Pancreas (tissue), 10 donors: ENCODE measurements around the gene EVI5L. TPM values are rescaled to one million over a fixed set of nuclear protein-coding genes. Genes with fewer than 3 reads are reported as not detected.

ENCODE experiments used
- ATAC-seq, 4 donors: fragments of 200-7000 bp; cut with Tn5 transposase; one replicate each; pipeline versions ENCODE4 v1.8.0 to v1.9.1; 2020; ENCODE audit warnings: mild to moderate bottlenecking in 4 of 4, moderate library complexity in 4 of 4
- DNase-seq, 6 donors: peaks; one replicate each; pipeline ENCODE4 v3.0.0-alpha.2; 2020
- FAIRE-seq: peaks from 2 replicates; lab custom pipeline; 2012; peaks lifted over from hg19 to GRCh38; lab: Jason Lieb, UNC
- H3K27ac ChIP-seq, 4 donors: fragments of 200-600 bp; sonication (generic); 1 replicate in 3 of 4; 2 replicates in 1 of 4; pipeline versions ENCODE4 v1.5.0 to v1.8.0; 2020
- H3K27me3 ChIP-seq, 4 donors: fragments of 200-600 bp; one replicate each; pipeline ENCODE4 v1.8.0; 2021
- H3K36me3 ChIP-seq, 3 donors: fragments of 200-600 bp; sonication (generic) in 1 of 3; one replicate each; pipeline versions ENCODE4 v1.5.0 to v1.8.0; 2020 to 2021
- H3K4me1 ChIP-seq, 3 donors: fragments of 200-600 bp; one replicate each; pipeline ENCODE4 v1.8.0; 2021
- H3K4me3 ChIP-seq, 4 donors: fragments of 200-600 bp; sonication (generic) in 2 of 4; one replicate each; pipeline versions ENCODE4 v1.5.0 to v1.8.0; 2020 to 2021
- H3K9me3 ChIP-seq, 4 donors: fragments of 200-600 bp; one replicate each; pipeline ENCODE4 v1.8.0; 2021
- WGBS, 2 donors: extraction: QIAGEN DNeasy Blood & Tissue Kit; methylation state at CpG; one replicate each; pipeline ENCODE4 v1.1.7; 2013; 5-methylcytosine and 5-hydroxymethylcytosine counted together
- intact Hi-C, 3 donors: fragments of 100-400 bp; cut with DNase I; formaldehyde crosslinking; loops; one replicate each; pipeline versions ENCODE4 v1.11.1 to v1.14.2; 2022
- polyA plus RNA-seq, 2 donors: library from polyadenylated mRNA; stranded (reverse); fragments of 200-250 nt; gene quantifications; one replicate each; pipeline ENCODE4 v1.2.3, GENCODE V29; 2013
- total RNA-seq, 6 donors: library from RNA; stranded (reverse); fragmentation: NEBNext Ultra II Directional in 4 of 6; extraction: Animal tissue kit (Norgen Biotek cat#: 25700) in 4 of 6; gene quantifications; one replicate each; pipeline versions ENCODE4 v1.2.1 to v1.2.4, GENCODE V29; 2021 to 2023
- TF ChIP-seq, protein P1 (sequence below), 4 donors: fragments of 200-600 bp; sonication (generic) in 3 of 4; IDR thresholded peaks; one replicate each; pipeline versions ENCODE4 v1.5.0 to v1.8.0; 2021; ENCODE audit warnings: antibody characterized with exemption in 4 of 4
- donor health status: healthy with polysubstance abuse.
- donor health status: DM: no; HTN: no; CAD: no; lungs with moderate emphysema.
- donor health status: DM: no; HTN: no; CAD: no.
- donor health status: control.
- donor health status: control.
- donor health status: Bipolar disorder and iron deficiency.
- donor health status: DM: yes; HTN: yes; CAD: no.
- donor health status: DM: no; HTN: no; CAD: no.
- donor health status: DM: no; HTN: no; CAD: no.
- donor health status: DM: yes; HTN: yes; CAD: no.

The EVI5L gene
- total and polyA plus RNA-seq, 8 donors: 3.0 to 9.1 (median 4.8) TPM

- Histone ChIP-seq H3K27ac (no peak overlapping the region), H3K4me1 (peaks cover 0 to 3% (median 0%) of the 10 kb centered on the region in 3 donors), H3K4me3 (peak overlapping the region in 2 of 4 donors; percentile 68 to 73), H3K36me3 (no peaks in the 10 kb centered on the region), H3K27me3 (no peaks in the 10 kb centered on the region), H3K9me3 (no peaks in the 10 kb centered on the region)
- TF ChIP-seq, protein P1, sequence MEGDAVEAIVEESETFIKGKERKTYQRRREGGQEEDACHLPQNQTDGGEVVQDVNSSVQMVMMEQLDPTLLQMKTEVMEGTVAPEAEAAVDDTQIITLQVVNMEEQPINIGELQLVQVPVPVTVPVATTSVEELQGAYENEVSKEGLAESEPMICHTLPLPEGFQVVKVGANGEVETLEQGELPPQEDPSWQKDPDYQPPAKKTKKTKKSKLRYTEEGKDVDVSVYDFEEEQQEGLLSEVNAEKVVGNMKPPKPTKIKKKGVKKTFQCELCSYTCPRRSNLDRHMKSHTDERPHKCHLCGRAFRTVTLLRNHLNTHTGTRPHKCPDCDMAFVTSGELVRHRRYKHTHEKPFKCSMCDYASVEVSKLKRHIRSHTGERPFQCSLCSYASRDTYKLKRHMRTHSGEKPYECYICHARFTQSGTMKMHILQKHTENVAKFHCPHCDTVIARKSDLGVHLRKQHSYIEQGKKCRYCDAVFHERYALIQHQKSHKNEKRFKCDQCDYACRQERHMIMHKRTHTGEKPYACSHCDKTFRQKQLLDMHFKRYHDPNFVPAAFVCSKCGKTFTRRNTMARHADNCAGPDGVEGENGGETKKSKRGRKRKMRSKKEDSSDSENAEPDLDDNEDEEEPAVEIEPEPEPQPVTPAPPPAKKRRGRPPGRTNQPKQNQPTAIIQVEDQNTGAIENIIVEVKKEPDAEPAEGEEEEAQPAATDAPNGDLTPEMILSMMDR (IDR thresholded peaks at IDR 0.05): no peak
- FAIRE-seq: no peak
- no peak for DNase-seq
- 4 to 6% methylated on average over 18 of the region's 18 CpGs for WGBS, 2 donors
- intact Hi-C loops: no loop called here
- ATAC-seq: no peak
Measured at GRCh38 chr19:7829166-7829520, 875 bp upstream of the EVI5L start.

DNA sequence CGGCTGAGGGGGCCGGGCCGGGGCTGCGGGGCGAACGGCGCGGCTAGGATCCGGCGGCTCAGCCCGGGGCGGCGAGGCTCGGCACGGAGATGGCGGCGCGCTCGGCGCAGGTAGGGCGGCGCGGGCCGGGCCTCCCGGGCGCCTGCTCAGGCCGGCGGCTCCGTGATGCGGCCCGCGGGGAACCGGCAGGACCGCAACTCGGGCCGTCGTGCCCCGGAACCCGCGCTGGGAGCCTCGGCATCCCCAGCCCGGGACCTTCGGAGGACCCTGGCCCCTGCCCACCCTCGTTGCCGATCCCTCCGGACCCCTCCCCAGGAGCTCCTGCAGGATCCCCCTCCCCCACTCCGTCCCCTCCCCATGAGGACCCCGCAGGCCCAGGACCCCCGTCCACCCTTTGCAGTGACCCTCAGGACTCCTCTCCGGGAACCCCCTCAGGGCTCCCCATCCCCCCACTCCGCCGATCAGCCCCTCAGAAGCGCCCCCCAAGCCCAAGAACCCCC, 304 bp downstream of the EVI5L start:
- Histone ChIP-seq H3K27ac (no peak overlapping the region), H3K4me1 (peaks cover 0 to 3% (median 0%) of the 10 kb centered on the region in 3 donors), H3K4me3 (peak overlapping the region; percentile 42 to 73 (median 58)), H3K36me3 (no peaks in the 10 kb centered on the region), H3K27me3 (no peaks in the 10 kb centered on the region), H3K9me3 (no peaks in the 10 kb centered on the region)
- WGBS, 2 donors: 2 to 5% methylated on average over 8 to 53 of the region's 53 CpGs
- ATAC-seq (no peak), FAIRE-seq (no peak), DNase-seq (peak in 5 of 6 donors; percentile 34 to 86 (median 45))
- TF ChIP-seq, protein P1 (IDR thresholded peaks at IDR 0.05): no peak
- intact Hi-C loops: no loop called here

GRCh38 chr19:7830823-7831222, 805 bp downstream of the EVI5L start:
- no peak for ATAC-seq
- 22 to 43% methylated on average over 5 to 7 of the region's 7 CpGs for WGBS, 2 donors
- DNase-seq: peak in 1 of 6 donors; percentile 79
- peaks cover 0 to 3% (median 0%) of the 10 kb centered on the region in 3 donors for H3K4me1 ChIP-seq
- intact Hi-C loops: no loop called here
- no peak overlapping the region for H3K27ac ChIP-seq
- H3K4me3 ChIP-seq: peak overlapping the region in 2 of 4 donors; percentile 68 to 73
- H3K27me3 ChIP-seq: no peaks in the 10 kb centered on the region
- no peaks in the 10 kb centered on the region for H3K36me3 ChIP-seq
- H3K9me3 ChIP-seq: no peaks in the 10 kb centered on the region
- TF ChIP-seq, protein P1 (IDR thresholded peaks at IDR 0.05): no peak
- FAIRE-seq: no peak

DNA sequence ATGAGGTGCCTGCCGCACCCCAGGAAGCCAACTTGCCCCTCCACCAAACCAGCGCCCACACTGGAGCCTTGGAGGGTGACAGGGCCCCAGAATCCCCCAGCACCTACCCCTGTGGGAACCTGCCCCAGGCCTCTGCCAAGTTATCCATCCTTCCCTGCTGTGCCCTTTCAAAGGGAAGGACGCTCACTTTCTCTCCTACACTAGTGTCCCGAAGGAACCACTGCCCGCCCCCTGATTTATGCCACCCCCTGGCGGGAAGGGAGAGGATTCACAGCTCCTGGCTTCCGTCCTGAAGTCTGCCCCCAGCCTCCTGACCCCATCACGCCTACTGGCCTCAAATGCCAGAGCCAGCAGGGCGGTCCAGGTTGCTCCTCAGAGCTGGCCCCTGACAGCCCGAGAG, 1.4 kb downstream of the EVI5L start:
- ATAC-seq (no peak), FAIRE-seq (no peak), DNase-seq (no peak)
- 55% methylated on average over 10 of the region's 10 CpGs for WGBS, 2 donors
- H3K27ac ChIP-seq: no peak overlapping the region
- TF ChIP-seq, protein P1 (IDR thresholded peaks at IDR 0.05): no peak
- H3K27me3 ChIP-seq: no peaks in the 10 kb centered on the region
- H3K4me3 ChIP-seq: no peak overlapping the region
- peaks cover 0 to 3% (median 0%) of the 10 kb centered on the region in 3 donors for H3K4me1 ChIP-seq
- intact Hi-C loops: no loop called here
- no peaks in the 10 kb centered on the region for H3K36me3 ChIP-seq
- no peaks in the 10 kb centered on the region for H3K9me3 ChIP-seq

DNA sequence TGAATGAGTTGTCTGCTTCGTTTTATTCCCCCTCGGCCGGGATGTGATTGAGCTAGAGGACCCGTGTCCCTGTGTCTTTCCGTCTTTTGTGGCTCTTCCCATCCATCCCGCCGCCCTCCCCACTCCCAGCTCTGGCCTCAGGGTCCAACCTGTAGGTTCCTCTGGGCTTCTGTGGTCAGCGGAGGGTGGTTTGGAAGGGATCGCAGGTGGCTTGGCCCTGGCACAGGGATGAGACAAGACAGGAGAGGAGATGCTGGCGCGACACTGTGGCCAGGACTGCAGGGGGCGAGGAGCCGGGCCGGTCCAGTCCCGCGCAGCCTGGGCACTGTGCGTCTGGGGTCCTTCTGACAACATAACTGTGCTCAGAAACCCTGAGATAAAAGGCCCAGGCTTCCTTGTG, 2.0 kb downstream of the EVI5L start:
- H3K4me3 ChIP-seq: no peak overlapping the region
- no peaks in the 10 kb centered on the region for H3K36me3 ChIP-seq
- peaks cover 0 to 3% (median 0%) of the 10 kb centered on the region in 3 donors for H3K4me1 ChIP-seq
- no peaks in the 10 kb centered on the region for H3K27me3 ChIP-seq
- ATAC-seq (no peak), FAIRE-seq (no peak), DNase-seq (peak in 1 of 6 donors; percentile 39)
- TF ChIP-seq, protein P1 (IDR thresholded peaks at IDR 0.05): no peak
- no peak overlapping the region for H3K27ac ChIP-seq
- H3K9me3 ChIP-seq: no peaks in the 10 kb centered on the region
- intact Hi-C loops: no loop called here
- 85 to 88% methylated on average over 17 of the region's 17 CpGs for WGBS, 2 donors
